Measurements from ENCODE around the gene PKN2. TPM values are rescaled to one million over a fixed set of nuclear protein-coding genes. Genes with fewer than 3 reads are reported as not detected.

PKN2 gene
- polyA plus RNA-seq, 3 donors: 6.9 to 23.0 (median 8.7) TPM

DNA sequence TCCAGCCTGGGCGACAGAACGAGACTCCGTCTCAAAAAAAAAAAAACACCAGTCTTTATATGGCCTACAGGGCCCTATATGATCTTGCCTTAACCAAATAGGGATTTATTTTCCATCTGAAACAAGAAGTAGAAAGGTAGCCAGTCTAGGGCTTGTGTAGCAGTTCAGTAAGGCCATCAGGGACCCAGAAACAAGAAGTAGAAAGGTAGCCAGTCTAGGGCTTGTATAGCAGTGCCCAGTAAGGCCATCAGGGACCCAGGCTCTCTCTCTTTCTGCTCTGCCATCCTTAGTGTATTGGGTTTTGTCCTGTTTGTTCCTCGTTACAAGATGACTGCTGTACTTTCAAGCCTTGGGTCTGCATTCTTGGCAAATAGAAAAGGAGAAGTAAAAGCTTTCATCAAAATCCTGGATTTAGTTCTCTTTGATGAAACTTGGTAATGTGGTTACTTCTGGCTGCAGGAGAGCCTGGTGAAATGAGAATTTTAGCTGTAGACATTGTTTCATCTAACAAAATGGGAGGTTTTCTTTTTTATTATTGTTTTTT, 46.1 kb downstream of the PKN2 start:
- H2AFZ ChIP-seq (ENCODE audit: insufficient read depth, low read depth, low read length, poor library complexity, severe bottlenecking): no peak overlapping the region
- H3K27ac ChIP-seq (ENCODE audit: low read depth in 1 of 2, low read length in 2 of 2): peak overlapping the region; percentile 46 to 76
- DNase-seq: peak; percentile 43 to 44 (median 43)
- Mint-ChIP-seq H3K4me3 (no peak overlapping the region), H3K4me1 (peaks cover 46% of the 10 kb centered on the region), H3K36me3 (peaks cover 26 to 36% of the 10 kb centered on the region in 2 donors), H3K27ac (peak overlapping the region; percentile 72 to 87 (median 77)), H3K9me3 (peaks cover 3 to 8% (median 4%) of the 10 kb centered on the region in 7 donors), H3K27me3 (ENCODE audit: low read depth in 3 of 3) (peaks cover 0 to 2% (median 0%) of the 10 kb centered on the region in 3 donors)
- TF ChIP-seq, protein P1, sequence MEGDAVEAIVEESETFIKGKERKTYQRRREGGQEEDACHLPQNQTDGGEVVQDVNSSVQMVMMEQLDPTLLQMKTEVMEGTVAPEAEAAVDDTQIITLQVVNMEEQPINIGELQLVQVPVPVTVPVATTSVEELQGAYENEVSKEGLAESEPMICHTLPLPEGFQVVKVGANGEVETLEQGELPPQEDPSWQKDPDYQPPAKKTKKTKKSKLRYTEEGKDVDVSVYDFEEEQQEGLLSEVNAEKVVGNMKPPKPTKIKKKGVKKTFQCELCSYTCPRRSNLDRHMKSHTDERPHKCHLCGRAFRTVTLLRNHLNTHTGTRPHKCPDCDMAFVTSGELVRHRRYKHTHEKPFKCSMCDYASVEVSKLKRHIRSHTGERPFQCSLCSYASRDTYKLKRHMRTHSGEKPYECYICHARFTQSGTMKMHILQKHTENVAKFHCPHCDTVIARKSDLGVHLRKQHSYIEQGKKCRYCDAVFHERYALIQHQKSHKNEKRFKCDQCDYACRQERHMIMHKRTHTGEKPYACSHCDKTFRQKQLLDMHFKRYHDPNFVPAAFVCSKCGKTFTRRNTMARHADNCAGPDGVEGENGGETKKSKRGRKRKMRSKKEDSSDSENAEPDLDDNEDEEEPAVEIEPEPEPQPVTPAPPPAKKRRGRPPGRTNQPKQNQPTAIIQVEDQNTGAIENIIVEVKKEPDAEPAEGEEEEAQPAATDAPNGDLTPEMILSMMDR (IDR thresholded peaks at IDR 0.05): no peak
- 0% methylated on average over 1 of the region's 4 CpGs for WGBS (ENCODE audit: insufficient coverage)
- H3K4me1 ChIP-seq (ENCODE audit: control insufficient read depth in 1 of 2, insufficient read depth in 2 of 2, low read length in 2 of 2): peaks cover 18 to 23% of the 10 kb centered on the region in 2 donors
- intact Hi-C loops (cut with micrococcal nuclease): no loop called here
- H4K20me1 ChIP-seq (ENCODE audit: insufficient read depth, low read length): peaks cover 79% of the 10 kb centered on the region
- peaks cover 86% of the 10 kb centered on the region for H3K79me2 ChIP-seq (ENCODE audit: insufficient read depth, low read length)
- H3K9me3 ChIP-seq (replicated peaks in 1 of 2; ENCODE audit: control insufficient read depth in 1 of 2, insufficient read depth in 1 of 2, low read length in 2 of 2): peaks cover 3% of the 10 kb centered on the region in 2 donors
- H3K4me3 ChIP-seq (replicated peaks in 1 of 3; ENCODE audit: low read depth in 2 of 3, low read length in 3 of 3): no peak overlapping the region
- H3K36me3 ChIP-seq (replicated peaks in 1 of 2; ENCODE audit: control insufficient read depth in 1 of 2, insufficient read depth in 2 of 2, low read length in 2 of 2): peaks cover 4 to 9% of the 10 kb centered on the region in 2 donors
- H3K27me3 ChIP-seq (ENCODE audit: control insufficient read depth in 2 of 2, insufficient read depth in 2 of 2, low read length in 2 of 2): no peaks in the 10 kb centered on the region
- H3K9ac ChIP-seq (ENCODE audit: insufficient read depth, low read length, poor library complexity, severe bottlenecking): no peak overlapping the region
- no peak overlapping the region for H3K4me2 ChIP-seq (replicated peaks; ENCODE audit: extremely low read depth, low read length, poor library complexity, severe bottlenecking)

DNA sequence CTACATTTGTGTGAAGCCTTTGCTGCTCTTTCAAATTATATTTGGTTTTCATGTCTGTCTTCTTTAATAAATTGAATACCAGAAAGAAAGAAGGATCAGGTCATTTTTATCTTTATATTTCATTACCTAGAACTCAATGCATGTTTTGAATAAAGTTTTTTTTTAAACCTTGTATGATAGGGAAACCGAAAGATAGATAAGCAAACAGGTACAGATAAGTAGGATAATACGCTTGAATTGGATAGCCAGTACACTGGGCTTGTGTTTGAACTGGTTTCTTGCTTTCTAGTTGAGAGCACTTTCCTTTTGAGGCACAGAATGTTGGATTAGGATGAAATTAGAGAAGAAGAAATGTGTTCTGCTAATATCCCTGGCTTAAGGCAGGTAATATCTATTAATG, 46.9 kb downstream of the PKN2 start:
- intact Hi-C loops (cut with micrococcal nuclease): no loop called here
- Histone ChIP-seq H3K4me1 (ENCODE audit: control insufficient read depth in 1 of 2, insufficient read depth in 2 of 2, low read length in 2 of 2) (peaks cover 18 to 23% of the 10 kb centered on the region in 2 donors), H2AFZ (ENCODE audit: insufficient read depth, low read depth, low read length, poor library complexity, severe bottlenecking) (no peak overlapping the region), H3K27me3 (ENCODE audit: control insufficient read depth in 2 of 2, insufficient read depth in 2 of 2, low read length in 2 of 2) (no peaks in the 10 kb centered on the region), H3K79me2 (ENCODE audit: insufficient read depth, low read length) (peaks cover 84% of the 10 kb centered on the region), H3K4me3 (replicated peaks in 1 of 3; ENCODE audit: low read depth in 2 of 3, low read length in 3 of 3) (no peak overlapping the region), H3K27ac (ENCODE audit: low read depth in 1 of 2, low read length in 2 of 2) (peak overlapping the region in 1 of 2 donors; percentile 76), H4K20me1 (ENCODE audit: insufficient read depth, low read length) (peaks cover 79% of the 10 kb centered on the region), H3K36me3 (replicated peaks in 1 of 2; ENCODE audit: control insufficient read depth in 1 of 2, insufficient read depth in 2 of 2, low read length in 2 of 2) (peaks cover 4 to 9% of the 10 kb centered on the region in 2 donors), H3K9ac (ENCODE audit: insufficient read depth, low read length, poor library complexity, severe bottlenecking) (no peak overlapping the region), H3K4me2 (replicated peaks; ENCODE audit: extremely low read depth, low read length, poor library complexity, severe bottlenecking) (no peak overlapping the region), H3K9me3 (replicated peaks in 1 of 2; ENCODE audit: control insufficient read depth in 1 of 2, insufficient read depth in 1 of 2, low read length in 2 of 2) (peaks cover 3 to 4% of the 10 kb centered on the region in 2 donors)
- 100% methylated on average over 1 of the region's 2 CpGs for WGBS (ENCODE audit: insufficient coverage)
- TF ChIP-seq, protein P1 (IDR thresholded peaks at IDR 0.05): no peak
- no peak overlapping the region for H3K4me3 Mint-ChIP-seq
- H3K27ac Mint-ChIP-seq: peak overlapping the region in 1 of 7 donors; percentile 73
- peaks cover 50% of the 10 kb centered on the region for H3K4me1 Mint-ChIP-seq
- H3K27me3 Mint-ChIP-seq (ENCODE audit: low read depth in 3 of 3): peaks cover 0 to 2% (median 0%) of the 10 kb centered on the region in 3 donors
- no peak for DNase-seq
- peaks cover 31 to 42% of the 10 kb centered on the region in 2 donors for H3K36me3 Mint-ChIP-seq
- peaks cover 6 to 15% (median 10%) of the 10 kb centered on the region in 7 donors for H3K9me3 Mint-ChIP-seq

Measured in CD14-positive monocyte (primary cell).